ENCODE data around the gene BRCA1.

BRCA1 gene

GRCh38 chr17:43024407-43025289 is 100.5 kb downstream of the BRCA1 start, which contains the start of gene RND2:
Gene RND2 (plus strand): TSS chr17:43025231. CDS start chr17:43025348, 117 bp downstream.
- DNase-seq: peak; percentile 73

- DNase-seq: peak; percentile 61
Observed at GRCh38 chr17:43021741-43022512, 103.2 kb downstream of the BRCA1 start, which contains the start of gene VAT1. Gene VAT1 (minus strand): TSS chr17:43022385. CDS start chr17:43022322, 63 bp downstream.

GRCh38 chr17:43020789-43021740 is 104.1 kb downstream of the BRCA1 start:
- peak; percentile 27 for DNase-seq

- DNase-seq: no peak
Observed at GRCh38 chr17:43020030-43020621, 105.0 kb downstream of the BRCA1 start.

GRCh38 chr17:43019418-43019817 is 105.7 kb downstream of the BRCA1 start:
- DNase-seq: no peak

- DNase-seq: no peak
Observed at GRCh38 chr17:43018932-43019331, 106.2 kb downstream of the BRCA1 start.

GRCh38 chr17:43018008-43018853 is 106.9 kb downstream of the BRCA1 start:
- DNase-seq: peak; percentile 31

- DNase-seq: no peak
Observed at GRCh38 chr17:43016216-43016615, 108.9 kb downstream of the BRCA1 start.

GRCh38 chr17:43015579-43015978 is 109.6 kb downstream of the BRCA1 start:
- no peak for DNase-seq

- DNase-seq: no peak
Observed at GRCh38 chr17:43014649-43015542, 110.3 kb downstream of the BRCA1 start.

- no peak for DNase-seq
Observed at GRCh38 chr17:43014020-43014648, 111.0 kb downstream of the BRCA1 start.

- DNase-seq: no peak
Observed at GRCh38 chr17:43013296-43013695, 111.9 kb downstream of the BRCA1 start.

- no peak for DNase-seq
Observed at GRCh38 chr17:43011728-43012472, 113.3 kb downstream of the BRCA1 start.

- no peak for DNase-seq
Observed at GRCh38 chr17:43010667-43011308, 114.4 kb downstream of the BRCA1 start.

- peak; percentile 68 for DNase-seq
Observed at GRCh38 chr17:43006639-43007551, 118.3 kb downstream of the BRCA1 start, which contains the start of gene IFI35. Gene IFI35 (plus strand): TSS chr17:43006784. CDS start chr17:43006948, 164 bp downstream.

- DNase-seq: no peak
Observed at GRCh38 chr17:43003542-43004172, 121.5 kb downstream of the BRCA1 start.

Measured in T-helper 9 cell (primary cell).